Stimulated activated CD4-positive, alpha-beta T cell treated with anti-CD3 and anti-CD28 coated beads, Interleukin-15, amount 100 ng/mL, for 48 hours (primary cell): Measurements from ENCODE around the gene INO80E.

ENCODE experiments used
- DNase-seq, 2 donors: peaks; one replicate each; pipeline ENCODE4 v3.0.0-alpha.2; 2020; ENCODE audit warnings: low read depth in 2 of 2

The INO80E gene

GRCh38 chr16:29993191-29993902 is 2.7 kb upstream of the INO80E start:
- no peak for DNase-seq

- DNase-seq: no peak
Measured at GRCh38 chr16:29993903-29994599, 2.0 kb upstream of the INO80E start.

- DNase-seq: peak in 1 of 2 donors; percentile 67
Measured at GRCh38 chr16:29994600-29995323, 1.3 kb upstream of the INO80E start.

DNA sequence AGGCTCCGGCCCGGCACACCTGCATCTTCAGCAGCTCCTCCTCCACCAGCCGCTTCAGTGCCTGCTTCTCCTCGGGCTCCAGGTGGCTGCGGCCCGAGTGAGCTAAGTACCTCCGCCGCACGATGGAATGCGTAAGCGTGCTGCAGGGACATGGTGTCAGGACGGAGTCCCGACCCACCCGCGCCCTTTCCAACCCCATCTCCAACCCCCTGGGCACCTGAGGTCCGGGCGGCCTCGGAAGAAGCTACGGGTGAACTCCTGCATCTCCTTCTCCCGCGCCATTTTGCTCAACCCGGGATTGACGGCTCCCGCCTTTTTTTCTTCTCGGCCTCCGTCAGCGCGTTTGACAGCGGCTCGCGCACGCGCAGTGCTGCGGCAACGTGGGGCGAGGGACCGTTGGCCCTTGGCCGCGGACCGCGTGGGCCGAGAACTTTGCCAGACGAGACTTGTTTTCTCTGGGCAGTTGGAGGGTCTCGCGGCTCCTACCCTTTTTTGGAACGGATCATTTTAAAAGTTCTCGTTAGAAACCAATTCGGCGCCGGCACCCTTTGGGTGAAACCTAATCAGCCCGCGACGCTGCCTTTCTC is 624 bp upstream of the INO80E start, which contains the start of gene HIRIP3:
Gene HIRIP3, minus strand, starts transcription at position 294 of the 587 bp plus-strand sequence. Its CDS starts 12 bp downstream, at position 282.
- DNase-seq: peak; percentile 82 to 87

DNA sequence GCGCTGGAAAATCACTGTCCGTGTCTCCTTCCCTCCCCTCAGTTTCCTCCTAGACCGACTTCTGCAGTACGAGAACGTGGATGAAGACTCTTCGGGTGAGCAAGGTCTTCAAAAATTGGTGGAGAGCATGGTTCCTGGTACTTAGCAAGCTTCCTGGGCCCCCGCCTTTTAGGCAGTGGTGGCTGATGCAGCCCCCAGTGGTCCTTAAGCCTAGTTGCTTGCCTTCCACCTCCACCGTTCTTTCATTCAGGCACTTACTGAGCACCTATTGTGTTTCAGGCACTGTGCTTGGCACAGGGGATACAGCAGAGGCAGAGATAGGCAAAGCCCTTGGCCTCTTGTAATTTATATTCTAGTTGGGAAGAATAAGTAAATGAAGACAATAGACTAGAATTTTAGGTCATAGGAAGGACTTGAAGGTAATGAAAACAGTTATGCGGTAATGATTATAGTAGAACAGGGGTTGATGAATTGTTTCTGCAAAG is 767 bp downstream of the INO80E start:
- no peak for DNase-seq

- DNase-seq: no peak
Measured at GRCh38 chr16:29999605-30000004, 3.6 kb downstream of the INO80E start.

DNA sequence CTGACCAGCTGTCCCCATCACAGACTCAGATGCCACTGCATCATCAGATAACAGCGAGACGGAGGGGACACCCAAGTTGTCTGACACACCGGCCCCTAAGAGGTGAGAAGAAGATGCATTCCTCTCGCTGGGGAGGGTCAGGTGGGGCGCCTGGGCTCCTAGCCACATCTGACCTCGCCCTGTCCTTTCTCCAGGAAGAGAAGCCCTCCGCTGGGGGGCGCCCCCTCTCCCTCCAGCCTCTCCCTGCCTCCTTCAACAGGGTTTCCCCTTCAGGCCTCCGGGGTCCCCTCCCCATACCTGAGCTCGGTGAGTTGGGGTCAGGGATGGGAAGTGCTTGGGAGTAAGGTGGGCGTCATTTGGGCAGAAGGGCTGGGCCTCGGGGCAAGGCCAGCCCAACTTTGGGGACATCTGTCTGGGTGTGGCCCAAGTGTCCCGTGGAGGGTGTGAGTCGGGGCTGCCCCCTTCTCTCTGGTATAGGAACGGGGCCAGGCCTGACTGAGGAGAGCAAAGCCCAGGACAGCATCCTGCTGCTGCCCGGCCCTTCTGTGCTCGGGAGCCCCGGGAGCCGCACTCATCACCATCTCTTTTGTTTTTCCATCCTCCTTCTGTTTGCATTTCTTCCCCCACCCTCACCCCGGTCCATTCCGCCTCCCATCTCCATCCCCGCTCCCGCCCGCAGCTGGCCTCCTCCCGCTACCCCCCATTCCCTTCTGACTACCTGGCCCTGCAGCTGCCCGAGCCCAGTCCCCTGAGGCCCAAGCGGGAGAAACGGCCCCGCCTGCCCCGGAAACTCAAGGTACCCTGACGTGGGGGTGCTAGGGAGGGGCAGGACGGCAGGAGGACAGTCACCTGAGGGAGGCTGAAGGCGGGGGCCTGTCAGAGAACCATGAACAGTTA is 4.9 kb downstream of the INO80E start:
- DNase-seq: no peak

- DNase-seq: no peak
Measured at GRCh38 chr16:30002614-30003346, 6.7 kb downstream of the INO80E start.

- no peak for DNase-seq
Measured at GRCh38 chr16:30003670-30004423, 7.8 kb downstream of the INO80E start.

DNA sequence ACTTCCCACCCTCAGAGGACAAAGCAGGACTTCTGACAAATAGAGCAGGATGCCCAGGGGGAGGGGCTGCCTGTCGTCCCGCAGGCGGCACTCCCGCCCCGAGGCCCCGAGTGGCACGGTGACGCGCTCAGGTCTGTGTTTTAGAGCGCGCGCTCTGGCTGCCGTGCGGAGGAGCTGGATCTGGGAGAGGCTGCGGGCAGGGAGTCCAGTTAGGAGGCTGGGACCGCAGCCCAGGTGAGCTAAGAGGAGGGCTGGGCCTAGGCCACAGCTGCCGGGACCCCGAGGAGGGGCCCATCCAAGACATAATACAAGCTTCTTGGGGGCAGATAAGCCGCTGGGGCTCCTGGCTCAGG is 8.4 kb downstream of the INO80E start:
- no peak for DNase-seq

DNA sequence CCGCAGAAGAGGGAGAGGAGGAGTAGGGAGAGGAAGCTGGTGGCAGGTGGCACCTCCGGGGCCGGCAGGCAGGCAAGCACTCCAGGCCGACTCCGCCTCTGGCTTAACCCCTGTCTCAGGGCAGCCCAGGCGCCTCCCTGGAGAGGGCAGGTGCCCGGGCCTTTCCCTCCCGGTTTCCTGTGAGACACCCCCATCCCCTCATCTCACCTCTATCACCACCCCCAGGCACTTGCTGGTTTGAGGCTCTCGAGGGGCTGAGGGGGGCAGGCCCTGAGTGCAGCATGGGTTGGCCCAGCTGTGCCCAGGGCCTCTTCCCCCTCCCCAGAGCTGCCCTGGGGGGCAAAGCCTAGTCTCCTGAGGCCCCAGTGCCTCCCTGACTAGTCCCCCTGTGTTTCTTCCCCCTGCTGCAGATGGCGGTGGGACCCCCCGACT is 8.8 kb downstream of the INO80E start:
- no peak for DNase-seq

DNA sequence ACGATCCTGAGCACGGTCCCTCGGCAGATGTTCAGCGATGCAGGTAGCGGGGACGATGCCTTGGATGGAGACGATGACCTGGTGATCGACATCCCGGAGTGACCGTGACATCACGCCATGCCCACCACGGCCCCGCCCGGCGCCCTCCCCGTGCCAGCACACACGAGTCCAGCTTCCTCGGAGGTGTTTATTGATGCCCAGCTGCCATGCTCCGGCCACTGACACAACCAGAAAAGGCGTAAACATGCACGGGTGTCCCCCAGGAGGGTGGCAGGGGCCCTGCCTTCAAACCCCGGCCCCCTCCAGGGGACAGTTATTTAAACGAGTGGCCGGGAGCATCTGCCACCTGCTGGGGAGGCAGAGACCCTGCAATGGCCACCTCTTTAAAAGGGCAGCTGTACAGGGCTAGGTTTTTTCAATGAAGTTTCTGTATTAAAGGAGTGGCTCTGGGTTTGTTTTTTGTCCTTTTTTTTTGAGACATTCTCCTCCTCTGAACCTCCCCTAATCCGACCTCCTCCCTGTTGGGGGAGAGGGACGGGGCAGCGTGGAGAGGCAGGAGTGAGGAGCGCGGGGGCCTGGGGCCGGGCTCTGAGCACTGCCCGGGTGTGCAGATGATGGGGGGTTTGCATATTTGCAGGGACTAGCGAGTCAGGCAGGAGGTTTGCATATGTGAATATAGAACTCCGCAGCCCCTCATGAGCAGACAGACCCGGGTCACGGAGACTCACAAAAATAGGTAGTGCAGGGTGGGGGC is 9.5 kb downstream of the INO80E start:
- no peak for DNase-seq

DNA sequence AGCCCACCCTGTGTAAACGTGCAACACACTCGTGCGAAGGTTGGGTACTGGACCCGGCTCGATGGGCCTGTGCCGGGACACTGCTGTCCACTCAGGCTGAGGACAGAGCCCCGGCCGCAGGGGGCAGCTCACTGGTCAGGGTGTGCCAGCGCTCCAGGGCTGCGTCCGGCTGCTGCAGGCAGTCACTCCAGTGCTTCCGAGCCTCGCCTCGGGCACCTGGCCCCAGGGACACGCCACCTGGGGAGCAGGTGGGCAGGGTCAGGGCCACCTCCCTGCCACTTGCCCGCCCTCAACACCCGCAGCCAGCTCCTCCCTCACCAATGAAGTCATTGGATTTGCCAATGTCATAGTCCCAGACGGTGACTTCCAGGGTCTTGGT is 10.0 kb downstream of the INO80E start:
- DNase-seq: no peak

DNA sequence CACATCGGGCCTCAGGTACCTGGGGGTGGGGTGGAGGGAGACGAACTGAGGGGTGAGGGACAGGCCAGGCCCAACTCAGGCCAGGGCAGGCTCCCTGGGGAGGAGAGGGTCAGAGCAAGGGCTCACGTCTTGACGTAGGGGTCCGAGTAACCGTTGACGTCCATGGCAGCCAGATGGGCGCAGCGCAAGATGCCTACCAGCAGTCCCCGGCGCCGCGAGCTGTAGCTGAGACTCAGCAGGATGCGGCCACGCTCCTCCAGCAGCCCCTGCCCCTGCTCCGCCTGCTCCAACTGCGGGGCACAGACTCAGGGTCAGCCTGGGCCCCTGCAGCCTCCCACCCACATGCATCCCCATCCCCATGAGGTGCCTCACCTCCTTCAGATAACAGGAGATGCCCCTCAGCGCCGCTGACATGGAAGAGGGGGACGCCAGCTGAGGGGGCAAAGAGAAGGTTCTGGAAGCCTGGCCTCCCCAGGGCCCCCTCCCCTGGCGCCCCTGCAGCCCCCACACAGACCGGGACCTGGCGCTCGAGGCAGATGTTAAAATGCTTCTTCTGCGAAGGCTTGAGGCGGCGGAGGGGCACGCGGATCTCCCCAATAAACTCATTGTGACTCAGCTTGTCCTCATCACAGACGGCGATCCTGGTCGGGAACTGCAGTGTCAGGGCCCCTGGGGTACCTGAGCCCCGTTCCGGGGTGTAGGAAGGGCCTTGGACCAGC is 10.8 kb downstream of the INO80E start:
- no peak for DNase-seq

DNA sequence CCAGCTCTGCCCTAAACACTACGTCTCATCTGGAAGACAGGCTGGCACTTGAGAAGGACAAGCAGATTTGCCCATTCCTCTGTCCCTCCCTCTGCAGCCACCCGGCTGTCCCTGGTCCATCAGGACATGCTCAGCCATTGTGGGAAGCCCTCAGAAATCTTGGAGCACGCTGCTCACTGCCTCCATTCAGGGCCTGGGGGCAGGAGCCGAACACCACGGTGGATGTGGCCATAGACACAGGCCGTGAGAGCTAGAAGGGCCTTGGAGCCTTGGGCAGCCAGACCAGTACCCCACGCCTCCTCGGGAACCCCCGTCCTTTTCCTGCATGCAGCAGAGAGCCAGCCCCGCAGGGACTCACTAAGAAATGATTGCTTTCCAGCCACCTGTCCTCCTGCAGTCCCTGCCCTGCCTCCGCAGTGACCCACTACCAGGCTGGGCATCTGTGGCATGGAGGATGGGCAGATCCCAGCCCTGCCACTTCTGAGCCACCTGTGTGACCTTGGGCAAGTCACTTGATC is 11.4 kb downstream of the INO80E start:
- no peak for DNase-seq

GRCh38 chr16:30009085-30009862 is 13.2 kb downstream of the INO80E start:
- DNase-seq: no peak
